AG04449 (cell line): ENCODE results near the gene CLTCL1.

Source experiments
- CTCF ChIA-PET: fragments of 350-600 bp; formaldehyde crosslinking; extraction: SDS; loops from one replicate; lab custom pipeline; 2021; ENCODE audit warnings: antibody characterized with exemption; lab: Yijun Ruan, JAX
- POLR2A ChIA-PET: fragments of 400-600, 350-600 bp; formaldehyde crosslinking; extraction: SDS; loops from one replicate; lab custom pipeline; 2020; ENCODE audit warnings: antibody characterized with exemption, inconsistent platforms; lab: Yijun Ruan, JAX
- DNase-seq: peaks from one replicate; pipeline ENCODE4 v3.0.0-alpha.2; 2010; ENCODE audit warnings: low read depth, low spot score
- H3K4me3 ChIP-seq: 2 replicates; pipeline ENCODE4 v1.5.1; 2011; ENCODE audit warnings: low read depth, mild to moderate bottlenecking, control low read depth, low read length
- TF ChIP-seq, protein P1 (sequence below): IDR thresholded peaks from one replicate; pipeline ENCODE4 v1.5.1; 2011; ENCODE audit warnings: mild to moderate bottlenecking, moderate library complexity, low read length, control low read depth, inconsistent platforms; ENCODE audit not compliant: insufficient read depth; ENCODE audit errors: missing control alignments

The CLTCL1 gene

DNA sequence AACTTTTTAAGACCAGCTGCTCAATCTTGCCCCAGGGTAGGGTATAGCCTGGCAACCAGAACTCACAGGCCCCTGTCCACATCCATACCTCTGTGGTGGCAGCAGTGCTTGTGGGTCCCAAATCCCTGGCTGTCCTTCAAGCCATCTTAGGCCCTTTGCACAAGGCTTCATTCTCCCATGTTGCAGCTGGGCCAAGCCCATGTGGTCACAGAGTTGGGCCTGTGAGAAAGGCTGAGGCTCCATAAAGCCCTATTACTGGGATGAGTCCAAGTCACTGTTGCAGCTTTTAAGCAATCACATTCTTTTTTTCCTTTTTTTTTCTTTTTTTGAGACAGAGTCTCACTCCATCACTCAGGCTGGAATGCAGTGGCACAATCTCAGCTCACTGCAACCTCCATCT lies 65.1 kb downstream of the CLTCL1 start:
- TF ChIP-seq, protein P1, sequence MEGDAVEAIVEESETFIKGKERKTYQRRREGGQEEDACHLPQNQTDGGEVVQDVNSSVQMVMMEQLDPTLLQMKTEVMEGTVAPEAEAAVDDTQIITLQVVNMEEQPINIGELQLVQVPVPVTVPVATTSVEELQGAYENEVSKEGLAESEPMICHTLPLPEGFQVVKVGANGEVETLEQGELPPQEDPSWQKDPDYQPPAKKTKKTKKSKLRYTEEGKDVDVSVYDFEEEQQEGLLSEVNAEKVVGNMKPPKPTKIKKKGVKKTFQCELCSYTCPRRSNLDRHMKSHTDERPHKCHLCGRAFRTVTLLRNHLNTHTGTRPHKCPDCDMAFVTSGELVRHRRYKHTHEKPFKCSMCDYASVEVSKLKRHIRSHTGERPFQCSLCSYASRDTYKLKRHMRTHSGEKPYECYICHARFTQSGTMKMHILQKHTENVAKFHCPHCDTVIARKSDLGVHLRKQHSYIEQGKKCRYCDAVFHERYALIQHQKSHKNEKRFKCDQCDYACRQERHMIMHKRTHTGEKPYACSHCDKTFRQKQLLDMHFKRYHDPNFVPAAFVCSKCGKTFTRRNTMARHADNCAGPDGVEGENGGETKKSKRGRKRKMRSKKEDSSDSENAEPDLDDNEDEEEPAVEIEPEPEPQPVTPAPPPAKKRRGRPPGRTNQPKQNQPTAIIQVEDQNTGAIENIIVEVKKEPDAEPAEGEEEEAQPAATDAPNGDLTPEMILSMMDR: no peak
- DNase-seq: no peak
- POLR2A ChIA-PET: no interaction called here
- no peak overlapping the region for H3K4me3 ChIP-seq
- CTCF ChIA-PET: interaction anchor here (1.5 kb wide), 1 partner anchor 12 kb away, joined by 3 read pairs; no protein-coding TSS in a partner anchor

DNA sequence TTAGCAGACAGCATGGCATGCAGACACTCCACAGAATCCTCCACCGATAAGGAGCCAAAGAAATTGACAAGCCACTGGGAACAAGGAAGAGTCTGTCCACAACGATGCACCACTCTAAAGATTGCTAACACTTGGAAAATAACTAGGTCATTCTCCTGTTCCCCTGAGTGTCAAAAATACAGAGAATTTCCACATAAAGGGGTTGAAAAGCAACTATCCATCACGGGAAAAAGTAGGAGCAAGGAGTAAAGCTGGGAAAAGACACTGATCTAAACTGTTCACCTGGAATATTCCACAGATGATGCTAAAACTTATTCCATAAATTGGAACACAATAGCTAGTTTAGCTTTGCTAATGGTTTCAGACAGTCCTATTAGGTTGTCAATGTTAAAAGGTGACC lies 66.0 kb downstream of the CLTCL1 start:
- H3K4me3 ChIP-seq: no peak overlapping the region
- DNase-seq: no peak
- ChIA-PET POLR2A (no interaction called here), CTCF (interaction anchor here (0.7 kb wide), 1 partner anchor 17 kb away, joined by 3 read pairs; no protein-coding TSS in a partner anchor)
- TF ChIP-seq, protein P1: no peak

GRCh38 chr22:19224985-19225384 lies 66.5 kb downstream of the CLTCL1 start:
- ChIA-PET CTCF (interaction anchor here (0.7 kb wide), 1 partner anchor 18 kb away, joined by 3 read pairs; no protein-coding TSS in a partner anchor), POLR2A (no interaction called here)
- H3K4me3 ChIP-seq: no peak overlapping the region
- TF ChIP-seq, protein P1: no peak
- DNase-seq: no peak

- H3K4me3 ChIP-seq: no peak overlapping the region
- TF ChIP-seq, protein P1: no peak
- DNase-seq: no peak
- ChIA-PET POLR2A (no interaction called here), CTCF (no interaction called here)
These were observed 67.0 kb downstream of the CLTCL1 start for GRCh38 chr22:19224557-19224956.

DNA sequence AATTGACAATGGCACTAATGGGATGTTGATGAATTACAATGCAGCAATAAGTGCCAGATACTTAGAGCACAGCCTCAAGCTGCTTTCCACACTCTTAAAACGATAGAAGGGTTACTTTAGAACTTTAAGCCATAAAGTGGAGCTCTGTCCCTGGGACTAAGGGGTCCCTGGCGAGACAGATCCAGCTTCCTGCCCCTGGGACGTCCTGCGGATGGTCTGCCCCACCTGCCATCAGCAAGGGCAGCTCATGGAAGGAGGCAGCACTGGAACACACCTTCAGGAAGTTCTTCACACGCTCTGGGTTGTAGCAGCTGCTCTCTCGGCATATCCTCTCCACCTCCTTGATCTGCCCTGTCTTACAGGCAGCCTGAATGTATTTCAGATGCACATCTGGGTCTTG lies 67.9 kb downstream of the CLTCL1 start:
- no peak for DNase-seq
- ChIA-PET CTCF (interaction anchor here (1.4 kb wide), 1 partner anchor 10 kb away, joined by 4 read pairs; no protein-coding TSS in a partner anchor), POLR2A (no interaction called here)
- no peak overlapping the region for H3K4me3 ChIP-seq
- TF ChIP-seq, protein P1: no peak

- POLR2A ChIA-PET: interaction anchor here (0.6 kb wide), 1 partner anchor 17 kb away, joined by 3 read pairs; no protein-coding TSS in a partner anchor
- no peak overlapping the region for H3K4me3 ChIP-seq
- CTCF ChIA-PET: interaction anchor here (1.4 kb wide), 1 partner anchor 10 kb away, joined by 4 read pairs; no protein-coding TSS in a partner anchor
- TF ChIP-seq, protein P1: no peak
- DNase-seq: no peak
These were observed 68.4 kb downstream of the CLTCL1 start for GRCh38 chr22:19223110-19223509.
